ENCODE results near the gene FNDC3B.

FNDC3B gene

GRCh38 chr3:172296975-172297332 lies 257.6 kb downstream of the FNDC3B start:
- no peak for DNase-seq

DNA sequence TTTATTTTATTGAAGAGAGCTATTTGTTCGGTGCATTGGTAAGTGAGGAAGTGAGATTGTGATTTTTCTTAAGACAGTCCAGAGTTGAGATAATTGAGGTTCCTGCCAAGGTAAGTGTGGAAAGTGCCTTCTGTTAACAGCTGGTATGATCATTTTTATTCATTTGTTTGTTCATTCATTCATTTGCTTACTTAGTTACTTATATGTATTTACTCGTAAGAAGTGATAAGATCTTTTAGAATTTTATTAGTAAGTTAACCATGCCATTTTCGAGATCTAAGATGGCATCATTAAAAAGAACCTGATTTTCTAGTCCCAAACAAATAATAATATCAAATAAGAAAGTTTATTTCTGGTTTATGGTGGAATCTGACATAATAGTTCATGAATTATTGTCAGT lies 258.9 kb downstream of the FNDC3B start:
- no peak for DNase-seq

- no peak for DNase-seq
These were observed 260.8 kb downstream of the FNDC3B start for GRCh38 chr3:172300187-172300586.

DNA sequence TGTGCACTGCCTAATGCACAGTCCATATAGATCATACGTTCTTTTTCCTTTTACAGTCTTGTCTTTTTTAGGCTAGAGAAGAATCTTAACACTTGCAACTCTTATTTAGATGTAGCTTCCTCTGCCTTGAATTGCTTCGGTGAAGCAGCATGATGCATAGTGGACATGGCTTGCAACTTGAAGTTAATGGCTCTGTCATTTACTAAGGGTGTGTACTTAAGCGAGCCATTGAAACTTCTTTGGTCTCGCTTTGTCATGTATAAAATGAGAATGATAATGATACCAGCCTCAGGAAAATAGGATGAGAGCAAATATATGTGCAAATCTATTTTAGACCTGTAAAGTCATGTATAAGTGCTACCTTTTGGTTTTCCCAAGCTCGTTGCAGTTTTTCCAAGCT lies 261.5 kb downstream of the FNDC3B start:
- no peak for DNase-seq

DNA sequence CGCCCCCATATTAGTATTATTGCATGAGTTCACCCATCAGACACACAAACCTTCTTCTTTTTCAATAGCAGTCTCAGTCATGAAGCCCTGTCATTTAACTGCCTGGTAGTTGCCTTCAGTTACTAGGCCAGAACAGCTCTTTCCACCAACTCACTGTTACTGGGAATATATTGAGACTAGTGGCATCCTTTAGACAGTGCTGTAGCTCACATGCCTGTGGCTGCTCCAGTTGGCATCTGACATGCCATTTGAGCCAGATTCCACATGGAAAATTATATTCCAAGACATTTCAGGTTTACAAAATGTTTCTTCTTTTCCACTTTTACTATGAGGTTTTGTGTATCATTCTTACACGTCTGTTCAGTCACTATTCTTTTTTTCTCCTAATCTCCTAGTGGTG lies 262.8 kb downstream of the FNDC3B start:
- no peak for DNase-seq

DNA sequence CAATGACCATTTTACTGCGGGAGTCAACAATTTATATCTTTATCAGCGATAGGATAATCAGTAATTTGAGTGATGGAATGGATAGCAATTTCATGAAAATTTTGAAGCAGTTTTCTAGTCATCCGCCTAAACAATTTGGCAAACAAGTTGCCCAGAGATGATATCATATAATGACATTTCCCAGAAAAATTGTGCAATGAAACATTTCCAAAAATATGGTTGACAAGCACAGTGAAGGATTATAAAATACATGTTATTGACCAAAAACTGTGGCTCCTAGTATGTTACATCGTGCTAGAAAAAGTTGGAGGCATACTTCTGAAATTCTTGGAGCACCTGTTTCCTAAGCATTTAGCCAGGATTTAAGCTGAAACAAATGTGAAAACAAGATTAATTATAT lies 263.8 kb downstream of the FNDC3B start:
- no peak for DNase-seq

GRCh38 chr3:172303941-172304558 lies 264.7 kb downstream of the FNDC3B start:
- DNase-seq = no peak

GRCh38 chr3:172305552-172305951 lies 266.2 kb downstream of the FNDC3B start:
- DNase-seq = no peak

DNA sequence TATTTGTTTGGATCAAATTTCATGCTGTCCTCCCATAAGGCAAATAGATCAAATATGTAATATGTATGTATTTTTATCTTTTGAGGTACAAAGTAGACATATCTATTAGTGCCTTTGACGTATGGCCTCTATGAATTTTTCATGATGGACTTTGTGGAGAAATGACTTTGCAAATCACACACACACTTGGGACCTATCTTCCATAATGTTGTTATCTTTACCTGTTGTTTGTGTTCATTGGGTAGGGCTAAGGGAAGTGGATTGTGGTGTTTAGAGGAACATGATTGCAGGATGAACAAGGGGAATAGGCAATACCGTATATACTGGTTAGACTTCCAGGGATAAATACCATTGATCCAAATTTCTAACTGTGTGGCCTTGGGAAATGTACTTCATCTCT lies 266.6 kb downstream of the FNDC3B start:
- DNase-seq = no peak

GRCh38 chr3:172307141-172307560 lies 267.8 kb downstream of the FNDC3B start:
- DNase-seq = no peak

DNA sequence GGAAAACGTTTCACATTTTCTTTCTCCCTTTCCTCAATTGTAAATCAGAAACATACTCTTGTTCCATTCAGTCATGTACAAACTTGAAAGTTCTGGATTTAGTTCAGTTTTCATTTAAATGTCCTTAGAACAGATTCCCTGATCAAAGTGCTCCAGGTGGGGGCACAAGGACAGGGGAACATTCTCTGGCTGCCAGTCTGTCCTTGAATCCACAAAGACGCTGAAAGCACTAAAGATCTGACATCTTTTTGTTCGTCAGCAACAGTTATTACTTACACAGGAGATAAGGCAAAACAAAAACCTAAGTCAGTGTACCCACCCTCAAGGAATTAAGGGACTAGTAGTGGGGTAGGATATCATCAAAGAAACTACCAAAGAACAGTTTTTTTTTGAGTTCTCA lies 269.7 kb downstream of the FNDC3B start:
- no peak for DNase-seq

DNA sequence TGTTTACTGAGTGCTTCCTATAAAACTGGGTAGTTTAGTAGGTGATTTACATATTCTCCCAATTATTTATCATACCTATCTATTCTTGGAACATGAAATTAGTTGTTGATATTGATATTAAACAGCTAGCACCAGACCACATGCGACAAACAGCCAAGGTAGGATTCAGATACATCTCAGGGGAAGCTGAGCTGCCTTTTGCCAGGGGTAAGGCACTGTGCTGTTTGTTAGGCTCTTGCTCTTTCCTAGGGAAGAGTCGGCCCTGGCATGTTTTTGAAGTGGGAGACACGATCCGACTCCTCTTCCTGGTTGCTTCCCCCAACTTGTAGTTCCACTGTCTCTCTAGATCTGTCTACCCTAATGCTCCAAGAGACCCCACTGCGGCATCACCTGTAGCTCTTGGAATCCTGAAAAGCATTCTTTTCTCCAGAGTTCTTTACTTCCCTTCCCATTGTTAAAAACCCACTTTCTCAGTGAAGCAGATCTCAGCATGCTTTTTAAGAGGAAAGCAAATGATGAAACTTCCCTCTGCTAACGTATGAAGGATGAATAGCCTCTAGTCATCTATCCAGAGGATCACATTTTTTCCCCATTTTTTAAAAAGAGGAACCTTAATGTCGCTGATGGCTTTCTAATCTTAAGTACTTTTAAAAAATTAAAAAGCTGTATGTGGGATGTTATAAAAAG lies 270.5 kb downstream of the FNDC3B start:
- no peak for DNase-seq

GRCh38 chr3:172310428-172310760 lies 271.0 kb downstream of the FNDC3B start:
- no peak for DNase-seq

DNA sequence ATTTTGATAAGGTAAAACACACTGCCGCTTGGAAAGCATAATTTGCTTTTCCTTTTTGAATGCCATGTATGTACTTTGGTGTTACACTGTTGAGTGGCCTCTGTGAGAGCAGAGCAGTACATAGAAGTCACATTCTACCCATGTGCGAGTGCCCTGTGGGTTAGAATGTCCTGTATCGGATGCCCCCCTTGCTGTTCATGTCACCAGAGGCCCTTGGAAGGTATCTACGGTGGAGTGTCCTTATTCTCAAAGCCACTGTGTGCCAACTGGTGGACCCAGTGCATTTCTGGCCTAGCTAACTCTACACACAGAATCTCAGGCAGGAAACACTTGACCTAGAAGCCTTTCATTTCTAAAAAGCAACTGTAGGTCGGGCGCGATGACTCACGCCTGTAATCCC lies 271.8 kb downstream of the FNDC3B start:
- DNase-seq = no peak

GRCh38 chr3:172312001-172312400 lies 272.6 kb downstream of the FNDC3B start:
- no peak for DNase-seq

GRCh38 chr3:172312711-172313110 lies 273.3 kb downstream of the FNDC3B start:
- DNase-seq = no peak

- no peak for DNase-seq
These were observed 274.3 kb downstream of the FNDC3B start for GRCh38 chr3:172313671-172314070.

DNA sequence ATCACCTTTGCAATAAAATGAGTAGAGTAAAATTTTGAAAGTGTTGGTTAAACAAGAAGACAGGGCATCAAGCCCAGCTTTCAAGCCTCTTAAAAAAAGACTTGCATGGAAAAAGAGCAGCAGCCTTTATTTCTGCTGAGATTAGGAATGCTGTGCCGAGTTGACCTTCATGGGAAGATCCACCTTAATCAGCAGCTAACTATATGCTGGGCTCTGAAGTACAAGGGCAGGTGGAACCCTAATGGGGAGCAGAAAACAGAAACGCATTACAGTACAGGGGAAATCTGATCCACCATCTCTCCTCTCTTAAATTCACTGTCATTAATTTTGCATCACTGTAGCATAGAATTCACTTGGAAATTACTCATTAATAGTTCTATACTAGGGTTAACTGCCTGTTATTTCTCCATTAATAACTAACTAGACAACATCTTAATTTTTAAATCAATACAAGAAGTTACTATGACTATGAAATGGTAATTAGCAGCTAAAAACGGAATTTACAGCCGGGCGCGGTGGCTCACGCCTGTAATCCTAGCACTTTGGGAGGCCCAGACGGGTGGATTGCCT lies 275.3 kb downstream of the FNDC3B start:
- no peak for DNase-seq

DNA sequence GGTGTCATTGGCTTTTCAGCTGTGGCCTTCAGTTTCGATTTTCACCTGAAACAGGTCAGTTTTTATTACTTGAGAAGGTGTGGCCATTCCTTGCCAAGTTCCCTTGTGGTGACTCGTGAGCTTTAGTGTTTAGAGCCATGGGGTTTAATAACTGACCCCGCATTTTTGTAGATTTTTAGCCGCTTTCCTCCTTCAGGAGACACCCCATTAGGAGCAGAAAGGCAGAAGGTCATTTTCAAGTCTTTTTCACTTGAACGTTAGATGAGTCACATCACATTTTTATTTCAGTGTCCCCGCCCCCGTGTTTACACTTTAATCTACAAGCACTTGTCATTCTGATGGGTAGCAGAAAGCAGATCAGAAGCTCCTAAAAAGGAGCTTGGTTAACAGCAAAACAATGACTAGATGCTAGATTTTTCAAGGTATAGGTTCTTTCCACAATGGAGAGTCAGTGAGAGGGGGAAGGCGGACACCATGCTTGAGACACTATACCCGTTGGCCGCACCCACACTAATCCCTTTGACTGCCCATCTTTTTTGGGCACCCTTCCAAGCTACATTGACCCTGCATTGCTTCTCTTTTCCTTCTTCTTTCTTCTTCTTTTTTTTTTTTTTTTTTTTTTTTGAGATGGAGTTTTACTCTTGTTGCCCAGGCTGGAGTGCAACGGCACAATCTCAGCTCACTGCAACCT lies 276.2 kb downstream of the FNDC3B start:
- no peak for DNase-seq

GRCh38 chr3:172316758-172317157 lies 277.4 kb downstream of the FNDC3B start:
- DNase-seq = no peak

DNA sequence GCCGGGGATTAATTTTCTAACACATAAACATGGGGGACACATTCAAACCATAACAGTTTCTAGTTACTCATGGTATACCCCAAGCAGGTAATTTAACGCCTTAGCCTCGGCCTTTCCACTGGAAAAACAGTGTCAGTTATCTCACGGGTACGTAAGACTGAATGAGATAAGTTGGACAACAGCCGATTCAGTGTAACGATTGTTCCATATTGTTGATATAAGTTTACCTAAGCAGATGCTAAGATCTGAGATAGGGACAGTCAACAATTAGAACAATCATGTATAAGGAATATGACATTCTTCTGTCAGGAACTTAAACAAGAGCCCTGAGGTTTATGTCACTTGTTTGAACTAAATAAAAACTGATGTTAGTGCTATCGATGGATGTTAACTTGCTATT lies 278.1 kb downstream of the FNDC3B start:
- no peak for DNase-seq

GRCh38 chr3:172317984-172318383 lies 278.6 kb downstream of the FNDC3B start:
- no peak for DNase-seq

DNA sequence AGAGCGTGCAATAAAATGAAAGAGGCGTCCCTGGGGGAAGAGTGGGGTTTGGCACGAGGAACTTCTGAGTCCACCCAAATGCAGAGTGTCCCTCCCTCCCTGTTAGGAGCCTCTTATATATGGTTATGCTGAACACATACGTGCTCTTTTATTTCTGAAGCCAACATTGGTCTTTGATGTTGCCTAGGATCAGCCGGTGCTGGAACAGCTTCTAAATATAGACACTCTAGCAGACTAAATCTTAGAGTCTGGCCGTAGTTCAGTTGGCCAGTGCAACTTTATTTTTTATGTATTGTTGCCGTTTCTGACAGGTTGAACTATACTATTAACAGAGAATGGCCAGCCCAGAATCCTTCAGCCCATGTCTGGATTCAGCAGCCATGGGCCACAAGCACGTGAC lies 280.2 kb downstream of the FNDC3B start:
- no peak for DNase-seq

GRCh38 chr3:172320468-172320867 lies 281.1 kb downstream of the FNDC3B start:
- DNase-seq = no peak

Measured in NCI-H526 treated with DMSO at 0.1 percent for 48 hours (cell line).